ENCODE measurements around the gene CLCA4. TPM values are rescaled to one million over a fixed set of nuclear protein-coding genes. Genes with fewer than 3 reads are reported as not detected.

Gene CLCA4
- total and polyA plus RNA-seq, 4 donors: 0.13 to 13.4 (median 0.44) TPM

DNA sequence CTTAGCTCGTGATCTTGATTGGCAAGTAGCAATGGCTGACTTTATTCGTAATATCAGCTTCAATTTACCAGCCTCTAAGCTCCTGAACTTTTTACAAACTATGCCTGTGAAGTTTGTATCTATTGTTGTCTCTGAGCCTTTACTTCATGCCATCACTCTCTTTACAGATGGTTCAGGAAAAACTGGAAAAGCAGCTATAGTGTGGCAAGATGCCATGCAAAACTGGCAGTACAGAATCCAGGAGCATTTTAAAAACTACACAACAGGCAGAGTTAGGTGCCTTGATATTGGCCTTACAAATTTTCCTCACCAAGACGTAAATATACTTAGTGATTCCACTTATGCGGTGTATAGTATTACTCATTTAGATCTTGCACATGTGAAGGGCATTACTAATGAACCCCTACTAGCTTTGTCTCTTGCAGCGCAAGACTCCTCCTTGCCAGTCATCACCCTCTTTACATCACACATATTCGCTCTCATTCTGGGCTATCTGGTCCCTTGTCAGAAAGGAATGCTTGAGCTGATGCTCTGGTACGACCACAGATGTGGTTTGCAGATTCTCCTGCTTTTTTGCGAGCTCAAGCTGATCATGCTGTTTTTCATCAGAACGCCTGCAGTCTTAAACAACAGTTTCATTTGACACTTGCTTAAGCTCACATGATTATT lies 41.8 kb upstream of the CLCA4 start:
- intact Hi-C loops (cut with DNase I): loop anchor here (5.0 kb wide), 1 partner anchor 123 kb away; no protein-coding TSS in a partner anchor
- no peaks in the 10 kb centered on the region for H3K36me3 ChIP-seq (ENCODE audit: control insufficient read depth in 1 of 2, insufficient read depth in 2 of 2, low read length in 1 of 2)
- no peaks in the 10 kb centered on the region for H3K4me1 ChIP-seq (ENCODE audit: control insufficient read depth in 1 of 2, insufficient read depth in 2 of 2, low read length in 2 of 2)
- no peak overlapping the region for H3K27ac ChIP-seq (ENCODE audit: low read depth in 1 of 2, low read length in 2 of 2)
- no peak overlapping the region for H3K4me3 ChIP-seq (ENCODE audit: low read length in 2 of 2)
- H3K9me3 ChIP-seq (ENCODE audit: control insufficient read depth, low read length): no peaks in the 10 kb centered on the region
- H3K27me3 ChIP-seq (ENCODE audit: control insufficient read depth in 1 of 2, insufficient read depth in 2 of 2, low read length in 1 of 2): no peaks in the 10 kb centered on the region
- DNase-seq: no peak
- WGBS, 2 donors: 86 to 89% methylated on average over 9 of the region's 9 CpGs
- no peak for ATAC-seq (ENCODE audit: low FRiP score)

DNA sequence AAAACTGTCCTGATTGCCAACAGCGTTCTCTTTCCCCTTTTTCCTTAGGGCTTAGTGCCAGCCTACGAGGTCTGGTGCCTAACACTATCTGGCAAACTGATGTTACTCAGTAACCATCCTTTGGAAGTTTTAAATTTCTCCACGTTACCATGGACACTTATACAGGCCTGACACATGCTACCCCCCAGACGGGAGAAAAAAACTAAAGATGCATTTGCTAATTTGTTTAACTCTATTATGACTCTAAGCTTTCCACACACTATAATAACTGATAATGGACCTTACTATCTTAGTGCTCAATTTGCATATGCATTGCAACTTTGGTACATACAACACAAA lies 41.3 kb upstream of the CLCA4 start:
- H3K27me3 ChIP-seq (ENCODE audit: control insufficient read depth in 1 of 2, insufficient read depth in 2 of 2, low read length in 1 of 2): no peaks in the 10 kb centered on the region
- ATAC-seq (ENCODE audit: low FRiP score) (no peak), DNase-seq (no peak)
- 71 to 72% methylated on average over 4 of the region's 4 CpGs for WGBS, 2 donors
- no peaks in the 10 kb centered on the region for H3K4me1 ChIP-seq (ENCODE audit: control insufficient read depth in 1 of 2, insufficient read depth in 2 of 2, low read length in 2 of 2)
- intact Hi-C loops (cut with DNase I): loop anchor here (5.0 kb wide), 1 partner anchor 123 kb away; no protein-coding TSS in a partner anchor
- no peak overlapping the region for H3K4me3 ChIP-seq (ENCODE audit: low read length in 2 of 2)
- H3K27ac ChIP-seq (ENCODE audit: low read depth in 1 of 2, low read length in 2 of 2): no peak overlapping the region
- H3K36me3 ChIP-seq (ENCODE audit: control insufficient read depth in 1 of 2, insufficient read depth in 2 of 2, low read length in 1 of 2): no peaks in the 10 kb centered on the region
- H3K9me3 ChIP-seq (ENCODE audit: control insufficient read depth, low read length): no peaks in the 10 kb centered on the region

DNA sequence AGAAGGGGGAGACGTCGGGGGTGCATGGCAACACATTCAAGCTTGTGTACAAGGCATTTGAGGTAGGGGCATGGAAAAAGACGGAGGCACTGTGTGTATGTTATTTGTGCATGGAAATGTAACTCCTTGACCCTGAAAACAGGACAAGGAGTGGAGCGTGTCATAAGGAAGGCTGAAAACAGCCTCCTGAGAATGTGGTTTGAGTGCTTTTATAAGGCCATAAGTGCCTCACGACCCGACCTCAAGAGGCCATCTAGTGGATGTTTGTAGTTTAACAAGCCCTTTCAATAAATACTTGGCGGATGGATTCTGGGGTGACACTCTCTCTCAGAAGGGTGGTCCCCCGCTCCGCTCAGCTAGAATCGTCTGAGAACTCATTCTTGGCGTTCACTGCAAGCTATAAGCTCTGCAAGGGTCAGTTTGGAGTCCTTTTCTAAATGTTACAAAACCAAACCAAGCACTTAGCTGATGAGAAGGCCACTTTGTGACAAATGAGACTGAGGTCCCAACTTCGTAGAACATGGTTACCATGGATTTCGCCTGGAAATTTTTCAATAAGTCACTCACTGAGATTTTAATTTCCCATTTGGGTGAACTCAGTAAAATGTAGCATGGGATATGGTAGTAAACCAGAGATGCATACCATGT lies 38.8 kb upstream of the CLCA4 start:
- Histone ChIP-seq H3K9me3 (ENCODE audit: control insufficient read depth, low read length) (no peaks in the 10 kb centered on the region), H3K27me3 (ENCODE audit: control insufficient read depth in 1 of 2, insufficient read depth in 2 of 2, low read length in 1 of 2) (no peaks in the 10 kb centered on the region), H3K4me3 (ENCODE audit: low read length in 2 of 2) (no peak overlapping the region), H3K4me1 (ENCODE audit: control insufficient read depth in 1 of 2, insufficient read depth in 2 of 2, low read length in 2 of 2) (no peaks in the 10 kb centered on the region), H3K36me3 (ENCODE audit: control insufficient read depth in 1 of 2, insufficient read depth in 2 of 2, low read length in 1 of 2) (no peaks in the 10 kb centered on the region), H3K27ac (ENCODE audit: low read depth in 1 of 2, low read length in 2 of 2) (no peak overlapping the region)
- ATAC-seq (ENCODE audit: low FRiP score) (no peak), DNase-seq (no peak)
- WGBS, 2 donors: 36 to 38% methylated on average over 13 of the region's 13 CpGs
- intact Hi-C loops (cut with DNase I): loop anchor here (5.0 kb wide), 1 partner anchor 126 kb away; no protein-coding TSS in a partner anchor

DNA sequence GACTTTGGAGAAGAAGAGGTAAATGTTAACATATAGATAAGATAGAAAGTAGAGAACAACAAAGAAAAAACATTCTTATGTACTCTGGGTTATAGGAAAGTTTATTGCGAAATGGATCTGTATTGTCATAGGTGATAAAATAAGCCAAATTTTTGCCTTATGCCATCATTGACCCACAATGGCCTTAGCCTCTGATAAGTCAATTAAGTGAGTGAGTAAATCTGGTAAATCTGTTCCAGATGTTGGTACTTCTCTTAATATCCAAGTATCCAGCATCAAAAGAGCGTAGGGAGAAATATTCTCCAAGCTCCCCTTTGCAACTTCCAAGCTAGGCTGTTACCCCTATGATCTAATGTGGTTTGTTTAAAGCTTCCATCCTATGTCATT lies 38.3 kb upstream of the CLCA4 start:
- 65 to 70% methylated on average over 2 of the region's 2 CpGs for WGBS, 2 donors
- intact Hi-C loops (cut with DNase I): loop anchor here (5.0 kb wide), 1 partner anchor 126 kb away; no protein-coding TSS in a partner anchor

DNA sequence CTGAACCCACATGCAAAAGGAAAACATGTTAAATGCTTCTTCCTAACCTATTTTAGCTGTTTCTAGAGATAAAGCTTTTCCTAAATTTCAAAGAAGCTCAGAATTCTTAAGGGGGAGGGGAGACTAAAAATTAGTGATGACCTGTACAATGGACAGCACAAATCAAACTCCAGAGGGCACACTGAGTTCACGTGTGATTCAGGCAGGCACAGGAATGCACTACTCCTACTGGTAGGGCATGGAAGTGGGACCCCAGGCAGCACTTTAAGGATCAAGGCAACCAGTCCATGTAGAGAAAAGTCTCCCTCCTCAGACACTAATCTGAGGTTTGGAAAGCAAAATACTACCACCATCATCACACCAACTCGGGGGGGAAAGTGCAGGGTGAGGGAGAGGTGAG lies 31.3 kb upstream of the CLCA4 start:
- intact Hi-C loops (cut with DNase I): no loop called here
- Histone ChIP-seq H3K27ac (ENCODE audit: low read depth in 1 of 2, low read length in 2 of 2) (no peak overlapping the region), H3K27me3 (ENCODE audit: control insufficient read depth in 1 of 2, insufficient read depth in 2 of 2, low read length in 1 of 2) (no peaks in the 10 kb centered on the region), H3K9me3 (ENCODE audit: control insufficient read depth, low read length) (no peaks in the 10 kb centered on the region), H3K4me1 (ENCODE audit: control insufficient read depth in 1 of 2, insufficient read depth in 2 of 2, low read length in 2 of 2) (no peaks in the 10 kb centered on the region), H3K36me3 (ENCODE audit: control insufficient read depth in 1 of 2, insufficient read depth in 2 of 2, low read length in 1 of 2) (no peaks in the 10 kb centered on the region), H3K4me3 (ENCODE audit: low read length in 2 of 2) (no peak overlapping the region)
- DNase-seq: no peak
- ATAC-seq (ENCODE audit: low FRiP score): no peak
- WGBS, 2 donors: 59 to 60% methylated on average over 2 of the region's 2 CpGs

More for the DNA sequence above, 38.3 kb upstream of the CLCA4 start:
- Histone ChIP-seq H3K4me1 (ENCODE audit: control insufficient read depth in 1 of 2, insufficient read depth in 2 of 2, low read length in 2 of 2) (no peaks in the 10 kb centered on the region), H3K9me3 (ENCODE audit: control insufficient read depth, low read length) (no peaks in the 10 kb centered on the region), H3K27ac (ENCODE audit: low read depth in 1 of 2, low read length in 2 of 2) (no peak overlapping the region), H3K36me3 (ENCODE audit: control insufficient read depth in 1 of 2, insufficient read depth in 2 of 2, low read length in 1 of 2) (no peaks in the 10 kb centered on the region), H3K4me3 (ENCODE audit: low read length in 2 of 2) (no peak overlapping the region), H3K27me3 (ENCODE audit: control insufficient read depth in 1 of 2, insufficient read depth in 2 of 2, low read length in 1 of 2) (no peaks in the 10 kb centered on the region)
- ATAC-seq (ENCODE audit: low FRiP score) (no peak), DNase-seq (no peak)

DNA sequence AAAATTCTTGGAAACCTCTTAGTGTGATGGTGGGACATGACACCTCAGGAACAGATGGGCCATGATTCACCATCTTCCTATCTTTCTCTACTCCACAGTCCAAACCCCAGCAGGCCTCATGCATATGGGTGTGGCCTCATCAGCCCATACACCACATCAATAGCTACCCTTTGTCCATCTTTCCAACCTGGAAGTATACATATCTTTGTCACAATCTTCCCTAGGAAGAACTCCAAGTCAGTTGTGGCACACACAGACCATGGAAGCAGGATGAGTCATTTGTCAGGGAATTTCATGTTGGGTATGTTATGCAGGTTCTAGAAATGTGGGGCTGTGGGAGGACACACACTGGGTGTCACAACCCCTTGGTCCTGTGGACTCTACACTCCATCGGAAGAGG lies 30.5 kb upstream of the CLCA4 start:
- no peak for ATAC-seq (ENCODE audit: low FRiP score)
- Histone ChIP-seq H3K4me1 (ENCODE audit: control insufficient read depth in 1 of 2, insufficient read depth in 2 of 2, low read length in 2 of 2) (no peaks in the 10 kb centered on the region), H3K9me3 (ENCODE audit: control insufficient read depth, low read length) (no peaks in the 10 kb centered on the region), H3K36me3 (ENCODE audit: control insufficient read depth in 1 of 2, insufficient read depth in 2 of 2, low read length in 1 of 2) (no peaks in the 10 kb centered on the region), H3K27ac (ENCODE audit: low read depth in 1 of 2, low read length in 2 of 2) (no peak overlapping the region), H3K4me3 (ENCODE audit: low read length in 2 of 2) (no peak overlapping the region), H3K27me3 (ENCODE audit: control insufficient read depth in 1 of 2, insufficient read depth in 2 of 2, low read length in 1 of 2) (no peaks in the 10 kb centered on the region)
- WGBS, 2 donors: 96 to 97% methylated on average over 1 of the region's 1 CpG
- no peak for DNase-seq
- intact Hi-C loops (cut with DNase I): no loop called here

DNA sequence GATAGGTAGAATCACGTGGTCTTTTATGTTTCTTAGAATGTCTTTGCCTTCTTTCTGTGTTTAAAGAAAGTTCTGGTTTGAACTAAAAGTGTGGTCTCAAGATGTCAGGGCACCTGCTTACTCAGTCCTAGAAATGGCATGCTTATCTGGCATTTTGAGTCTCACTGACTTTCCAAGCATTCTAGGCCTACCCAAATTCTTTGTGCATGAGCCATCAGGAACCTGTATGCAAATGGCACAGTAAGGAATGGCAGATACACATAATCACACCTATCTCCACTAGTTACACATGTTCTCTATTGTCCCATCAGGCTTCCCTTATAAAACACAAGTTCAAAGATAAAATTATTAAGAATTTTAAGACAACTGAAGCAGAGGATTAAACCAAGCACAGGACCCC lies 29.5 kb upstream of the CLCA4 start:
- intact Hi-C loops (cut with DNase I): no loop called here
- Histone ChIP-seq H3K36me3 (ENCODE audit: control insufficient read depth in 1 of 2, insufficient read depth in 2 of 2, low read length in 1 of 2) (no peaks in the 10 kb centered on the region), H3K4me3 (ENCODE audit: low read length in 2 of 2) (no peak overlapping the region), H3K4me1 (ENCODE audit: control insufficient read depth in 1 of 2, insufficient read depth in 2 of 2, low read length in 2 of 2) (no peaks in the 10 kb centered on the region), H3K9me3 (ENCODE audit: control insufficient read depth, low read length) (no peaks in the 10 kb centered on the region), H3K27me3 (ENCODE audit: control insufficient read depth in 1 of 2, insufficient read depth in 2 of 2, low read length in 1 of 2) (no peaks in the 10 kb centered on the region), H3K27ac (ENCODE audit: low read depth in 1 of 2, low read length in 2 of 2) (no peak overlapping the region)
- ATAC-seq (ENCODE audit: low FRiP score) (no peak), DNase-seq (no peak)
- WGBS, 2 donors: 56 to 59% methylated on average over 1 of the region's 1 CpG

DNA sequence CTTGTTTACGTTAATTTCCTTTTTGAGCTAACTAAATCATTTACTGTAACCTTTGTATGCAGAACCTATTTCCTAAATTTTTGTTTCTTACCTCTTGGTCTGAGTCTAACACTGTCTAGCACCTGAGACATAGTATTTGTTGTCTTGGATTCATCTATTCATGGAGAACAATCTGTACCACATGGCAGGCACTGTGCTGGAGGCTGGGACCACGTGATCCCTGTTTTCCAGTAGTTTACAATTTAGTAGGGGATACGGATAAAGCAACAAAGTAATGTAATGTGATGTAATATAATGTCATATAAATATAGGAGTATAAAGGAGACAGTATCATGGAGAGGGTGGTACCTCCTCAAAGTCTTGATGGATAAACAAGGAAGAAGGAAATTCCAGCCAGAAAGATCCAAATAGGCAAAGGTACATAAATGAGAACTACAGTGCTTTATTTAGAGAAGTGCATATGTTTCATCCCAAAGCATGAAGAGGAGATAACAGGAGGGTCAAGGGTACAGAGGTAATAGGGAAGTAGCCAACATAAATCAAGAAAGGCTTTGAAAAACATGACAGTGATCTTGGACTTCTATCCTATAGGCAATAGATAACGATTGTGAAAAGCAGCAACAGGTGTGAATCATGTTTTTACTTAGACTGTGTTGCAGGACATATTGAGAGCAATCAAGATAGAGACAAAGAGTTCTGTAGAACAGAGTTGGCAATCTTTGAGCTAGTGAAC lies 25.9 kb upstream of the CLCA4 start:
- intact Hi-C loops (cut with DNase I): no loop called here
- Histone ChIP-seq H3K27me3 (ENCODE audit: control insufficient read depth in 1 of 2, insufficient read depth in 2 of 2, low read length in 1 of 2) (no peaks in the 10 kb centered on the region), H3K4me3 (ENCODE audit: low read length in 2 of 2) (no peak overlapping the region), H3K27ac (ENCODE audit: low read depth in 1 of 2, low read length in 2 of 2) (no peak overlapping the region), H3K36me3 (ENCODE audit: control insufficient read depth in 1 of 2, insufficient read depth in 2 of 2, low read length in 1 of 2) (no peaks in the 10 kb centered on the region), H3K9me3 (ENCODE audit: control insufficient read depth, low read length) (peaks cover 2% of the 10 kb centered on the region), H3K4me1 (ENCODE audit: control insufficient read depth in 1 of 2, insufficient read depth in 2 of 2, low read length in 2 of 2) (no peaks in the 10 kb centered on the region)
- WGBS, 2 donors: 78 to 79% methylated on average over 4 of the region's 4 CpGs
- ATAC-seq (ENCODE audit: low FRiP score): no peak
- no peak for DNase-seq

DNA sequence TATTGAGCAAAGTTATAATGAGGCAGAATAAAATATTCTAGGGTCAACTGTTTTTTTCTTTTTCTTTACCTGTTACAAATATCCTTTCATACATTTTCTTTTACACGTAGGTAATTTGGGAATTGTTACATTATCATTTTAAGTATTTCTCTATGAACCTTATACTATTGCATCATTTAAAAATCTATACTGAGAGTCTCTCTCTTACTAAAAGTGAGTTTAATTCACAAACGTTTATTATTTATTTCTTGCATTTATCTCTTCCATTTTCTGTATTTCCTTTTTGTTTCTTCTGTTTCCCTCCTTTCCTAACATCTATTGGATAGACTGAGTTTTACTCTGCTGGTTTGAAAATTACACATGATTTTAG lies 25.4 kb upstream of the CLCA4 start:
- Histone ChIP-seq H3K4me1 (ENCODE audit: control insufficient read depth in 1 of 2, insufficient read depth in 2 of 2, low read length in 2 of 2) (no peaks in the 10 kb centered on the region), H3K9me3 (ENCODE audit: control insufficient read depth, low read length) (peaks cover 2% of the 10 kb centered on the region), H3K4me3 (ENCODE audit: low read length in 2 of 2) (no peak overlapping the region), H3K36me3 (ENCODE audit: control insufficient read depth in 1 of 2, insufficient read depth in 2 of 2, low read length in 1 of 2) (no peaks in the 10 kb centered on the region), H3K27me3 (ENCODE audit: control insufficient read depth in 1 of 2, insufficient read depth in 2 of 2, low read length in 1 of 2) (no peaks in the 10 kb centered on the region), H3K27ac (ENCODE audit: low read depth in 1 of 2, low read length in 2 of 2) (no peak overlapping the region)
- intact Hi-C loops (cut with DNase I): no loop called here
- no peak for ATAC-seq (ENCODE audit: low FRiP score)
- 57 to 65% methylated on average over 2 of the region's 2 CpGs for WGBS, 2 donors
- no peak for DNase-seq

Measured in aorta (tissue), 5 donors.